ENCODE results near the gene RPE.

The RPE gene

DNA sequence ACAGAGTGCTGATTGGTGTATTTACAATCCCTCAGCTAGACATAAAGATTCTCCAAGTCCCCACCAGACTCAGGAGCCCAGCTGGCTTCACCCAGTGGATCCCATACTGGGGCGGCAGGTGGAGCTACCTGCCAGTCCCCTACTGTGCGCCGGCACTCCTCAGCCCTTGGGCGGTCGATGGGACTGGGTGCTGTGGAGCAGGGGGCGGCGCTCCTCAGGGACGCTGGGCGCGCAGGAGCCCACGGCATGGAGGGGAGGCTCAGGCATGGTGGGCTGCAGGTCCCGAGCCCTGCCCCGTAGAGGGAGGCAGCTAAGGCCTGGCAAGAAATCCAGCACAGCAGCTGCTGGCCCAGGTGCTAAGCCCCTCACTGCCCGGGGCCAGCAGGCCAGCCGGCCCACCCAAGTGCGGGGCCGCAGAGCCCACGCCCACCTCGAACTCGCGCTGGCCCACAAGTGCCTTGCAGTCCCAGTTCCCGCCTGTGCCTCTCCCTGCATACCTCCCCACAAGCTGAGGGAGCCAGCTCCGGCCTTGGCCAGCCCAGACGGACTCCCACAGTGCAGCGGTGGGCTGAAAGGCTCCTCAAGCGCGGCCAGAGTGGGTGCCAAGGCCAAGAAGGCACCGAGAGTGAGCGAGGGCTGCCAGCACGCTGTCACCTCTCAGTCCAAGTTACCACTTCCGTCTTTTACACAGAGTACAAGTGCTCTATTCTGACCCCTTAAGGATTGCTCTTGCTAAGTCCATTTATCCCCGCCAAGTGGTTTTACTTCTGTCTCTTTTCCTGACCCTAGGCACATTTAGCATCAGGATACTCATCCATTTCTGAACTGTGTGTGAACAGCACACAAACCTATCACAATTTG lies 1.7 kb upstream of the RPE start:
- DNase-seq (ENCODE audit: low read depth), result no peak

GRCh38 chr2:210003359-210003758 lies 921 bp downstream of the RPE start:
- no peak for DNase-seq (ENCODE audit: low read depth)

- no peak for DNase-seq (ENCODE audit: low read depth)
Observed at GRCh38 chr2:210004881-210005280, 2.4 kb downstream of the RPE start.

DNA sequence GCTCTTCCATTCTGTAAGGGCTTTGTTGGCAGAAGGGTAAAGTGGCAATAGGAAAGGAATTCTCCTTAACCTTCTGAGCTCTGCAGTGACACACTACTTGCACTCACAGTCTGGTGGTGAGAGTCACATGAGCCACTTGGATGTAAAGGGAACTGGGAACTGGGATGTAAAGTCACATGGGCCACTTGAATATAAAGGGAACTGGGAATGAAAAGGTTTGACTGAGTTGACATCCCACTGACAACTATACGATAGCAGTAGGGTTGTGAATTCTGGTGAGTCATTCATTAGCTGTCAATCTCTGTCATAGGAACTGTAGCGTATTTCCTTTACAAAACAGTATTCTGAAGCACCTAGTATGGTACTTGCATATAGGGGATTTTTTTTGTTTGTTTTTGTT lies 5.5 kb downstream of the RPE start:
- no peak for DNase-seq (ENCODE audit: low read depth)

DNA sequence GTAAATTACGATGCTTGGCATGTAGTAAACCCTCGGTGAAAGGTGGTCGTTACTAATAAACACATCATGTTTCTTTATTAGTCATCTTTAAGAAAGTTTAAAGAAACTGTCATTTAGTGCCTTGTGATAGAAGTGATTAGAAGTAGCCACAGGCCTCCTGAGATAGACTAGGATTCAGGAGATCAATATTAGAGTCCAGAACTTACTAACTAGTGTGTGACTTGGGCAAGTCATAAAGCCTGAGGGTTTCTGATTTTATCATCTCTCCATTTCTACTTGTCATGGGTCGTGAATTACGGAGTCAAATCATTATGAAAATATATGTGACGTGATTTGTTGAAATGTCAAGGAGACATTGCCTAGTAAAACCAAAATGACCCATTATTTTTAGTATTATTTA lies 6.7 kb downstream of the RPE start:
- DNase-seq (ENCODE audit: low read depth), result no peak

DNA sequence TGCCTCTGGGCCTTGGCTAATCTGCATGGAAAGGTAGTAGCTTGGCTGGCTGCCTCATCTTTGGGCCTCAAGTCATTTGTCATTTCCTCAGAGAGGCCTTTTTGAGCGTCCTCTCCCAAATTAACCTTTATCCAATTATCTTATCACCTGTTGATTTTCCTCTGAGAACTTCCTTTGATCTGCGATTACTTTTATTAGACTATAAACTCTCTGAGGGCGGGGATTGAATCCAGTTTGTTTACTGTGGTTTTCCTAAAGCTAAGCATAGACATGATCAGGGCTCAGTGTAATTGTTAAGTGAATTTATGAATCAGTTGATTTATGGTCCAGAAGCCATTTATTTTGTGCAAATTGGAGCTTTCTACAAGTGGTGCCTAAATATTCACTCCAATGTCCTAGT lies 7.5 kb downstream of the RPE start:
- DNase-seq (ENCODE audit: low read depth), result no peak

DNA sequence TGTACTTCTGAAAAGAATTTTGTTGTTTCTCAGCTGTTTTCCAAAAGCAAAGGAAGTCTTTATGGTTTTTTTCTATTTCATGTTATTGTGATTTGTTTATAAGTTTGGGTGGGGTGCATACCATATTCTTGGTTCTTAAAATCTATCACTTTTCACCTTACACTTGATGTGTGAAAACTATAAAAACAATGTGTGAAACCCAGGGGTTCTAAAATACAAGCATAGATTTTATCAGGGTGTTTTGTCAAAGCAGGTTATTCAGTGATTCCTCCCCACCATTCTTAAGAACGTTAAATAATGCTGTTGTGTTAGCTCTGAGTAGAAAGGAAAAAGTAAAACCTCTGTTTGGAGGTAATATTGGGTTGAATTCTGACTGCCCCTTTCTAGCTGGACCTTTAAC lies 17.7 kb downstream of the RPE start:
- no peak for DNase-seq (ENCODE audit: low read depth)

DNA sequence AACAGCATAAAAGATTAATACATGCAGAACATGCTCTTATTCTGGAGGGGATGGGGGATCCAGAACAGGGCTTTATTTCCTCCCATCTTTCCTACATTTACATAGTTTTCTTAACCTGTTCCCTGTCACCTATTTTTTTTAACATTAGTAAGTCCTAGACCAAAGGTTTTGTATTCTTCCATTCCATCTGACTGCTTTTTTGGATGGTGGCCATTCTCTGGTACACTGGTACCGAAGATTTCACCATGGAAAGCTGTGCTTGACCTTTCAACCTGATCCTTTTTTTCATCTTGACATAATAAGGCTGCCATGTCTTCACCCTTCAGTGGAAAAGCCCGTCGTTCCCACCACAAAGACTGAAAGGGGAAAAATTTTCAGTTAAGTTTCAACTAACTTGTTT lies 20.4 kb downstream of the RPE start:
- no peak for DNase-seq (ENCODE audit: low read depth)

DNA sequence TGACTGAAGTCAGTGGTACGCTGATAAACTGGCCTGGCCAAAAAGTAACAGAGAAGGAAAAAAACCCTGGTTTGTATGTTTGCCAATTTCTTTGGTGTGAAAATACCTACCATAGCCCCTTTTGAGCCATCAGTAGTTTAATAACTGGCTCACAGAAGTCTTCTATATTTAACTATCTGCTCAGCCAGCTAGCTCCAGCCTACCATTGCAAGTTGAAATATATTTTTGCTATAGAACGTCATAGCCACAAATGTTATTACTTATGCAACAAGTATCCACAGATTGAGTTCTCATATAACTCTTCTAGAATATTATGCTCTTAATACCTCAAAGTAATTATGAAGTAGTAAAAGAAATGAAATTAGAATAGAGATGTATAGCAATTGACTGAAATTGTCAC lies 25.2 kb downstream of the RPE start:
- DNase-seq (ENCODE audit: low read depth), result no peak

GRCh38 chr2:210028178-210028577 lies 25.7 kb downstream of the RPE start:
- no peak for DNase-seq (ENCODE audit: low read depth)

GRCh38 chr2:210034087-210034683 lies 31.7 kb downstream of the RPE start:
- DNase-seq (ENCODE audit: low read depth), result no peak

GRCh38 chr2:210035679-210036078 lies 33.2 kb downstream of the RPE start:
- DNase-seq (ENCODE audit: low read depth), result no peak

GRCh38 chr2:210038078-210038477 lies 35.6 kb downstream of the RPE start:
- DNase-seq (ENCODE audit: low read depth), result no peak

DNA sequence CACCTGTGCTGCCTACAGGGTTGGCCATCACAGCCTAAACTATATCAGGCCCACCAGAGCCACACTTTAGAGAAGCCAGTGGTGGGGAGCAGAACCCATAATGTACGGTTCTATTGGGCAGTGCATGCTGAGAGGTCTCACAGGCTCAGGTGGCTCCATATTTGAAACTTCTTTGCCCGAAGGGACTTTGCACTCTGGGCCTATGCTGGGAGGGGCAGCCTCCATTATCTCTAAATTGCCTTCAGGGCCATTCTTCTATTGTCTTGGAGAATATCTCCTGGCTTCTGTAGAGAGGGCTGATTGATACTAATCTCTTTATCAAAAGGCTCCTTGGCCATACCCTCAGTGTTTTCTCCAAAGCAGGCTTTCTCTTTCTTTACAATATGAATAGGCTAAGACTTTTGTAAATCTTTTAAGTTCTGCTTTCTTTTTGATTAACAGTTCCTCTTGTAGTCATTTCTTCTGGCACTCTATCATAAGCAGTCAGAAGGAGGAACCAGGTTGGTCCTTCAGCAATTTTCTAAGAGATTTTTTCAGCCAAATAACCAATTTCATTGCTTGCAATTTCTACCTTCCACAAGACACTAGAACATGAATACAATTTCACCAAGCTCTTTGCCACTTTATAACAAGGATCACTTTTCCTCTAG lies 44.5 kb downstream of the RPE start:
- no peak for DNase-seq (ENCODE audit: low read depth)

DNA sequence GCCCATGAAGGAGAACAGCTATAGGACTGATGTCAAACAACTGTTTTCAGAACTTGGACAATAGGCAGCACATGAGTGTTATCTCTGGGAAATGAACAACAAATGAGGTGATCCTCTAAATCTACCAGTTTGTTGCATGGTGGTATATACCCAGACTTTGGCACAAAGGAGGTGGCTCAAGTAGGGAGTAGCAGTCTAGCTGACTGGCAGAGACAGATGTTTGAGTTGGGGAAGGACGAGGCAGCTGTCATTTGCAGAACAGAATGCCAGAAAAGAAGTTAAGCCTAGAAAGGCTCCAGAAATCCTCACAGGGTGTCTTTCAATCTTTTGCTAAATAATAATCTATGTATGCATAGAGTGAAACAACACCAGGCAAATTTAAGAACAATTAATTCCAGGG lies 47.4 kb downstream of the RPE start:
- no peak for DNase-seq (ENCODE audit: low read depth)

DNA sequence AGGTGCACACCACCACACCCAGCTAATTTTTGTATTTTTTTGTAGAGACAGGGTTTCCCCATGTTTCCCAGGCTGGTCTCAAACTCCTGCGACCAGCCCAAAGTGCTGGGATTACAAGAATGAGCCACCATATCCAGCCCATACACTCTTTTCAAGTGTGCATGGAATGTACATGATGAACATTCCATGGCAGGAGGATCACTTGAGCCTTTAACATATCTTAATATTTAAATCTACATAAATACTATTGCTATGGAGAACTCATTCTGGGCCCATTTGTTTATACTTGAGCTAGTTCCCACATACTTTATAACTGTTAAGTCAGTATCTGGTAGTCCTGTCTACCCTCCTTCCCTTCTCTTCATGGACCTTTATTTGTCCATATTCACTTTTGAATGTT lies 48.4 kb downstream of the RPE start:
- no peak for DNase-seq (ENCODE audit: low read depth)

GRCh38 chr2:210054696-210055095 lies 52.3 kb downstream of the RPE start:
- DNase-seq (ENCODE audit: low read depth), result no peak

- no peak for DNase-seq (ENCODE audit: low read depth)
Observed at GRCh38 chr2:210055825-210056224, 53.4 kb downstream of the RPE start.

GRCh38 chr2:210063306-210063705 lies 60.9 kb downstream of the RPE start:
- no peak for DNase-seq (ENCODE audit: low read depth)
